ENCODE measurements around the gene FGFRL1. TPM values are rescaled to one million over a fixed set of nuclear protein-coding genes. Genes with fewer than 3 reads are reported as not detected.

The FGFRL1 gene
- total and polyA plus RNA-seq, 10 donors = 1.4 to 20.6 (median 9.5) TPM

DNA sequence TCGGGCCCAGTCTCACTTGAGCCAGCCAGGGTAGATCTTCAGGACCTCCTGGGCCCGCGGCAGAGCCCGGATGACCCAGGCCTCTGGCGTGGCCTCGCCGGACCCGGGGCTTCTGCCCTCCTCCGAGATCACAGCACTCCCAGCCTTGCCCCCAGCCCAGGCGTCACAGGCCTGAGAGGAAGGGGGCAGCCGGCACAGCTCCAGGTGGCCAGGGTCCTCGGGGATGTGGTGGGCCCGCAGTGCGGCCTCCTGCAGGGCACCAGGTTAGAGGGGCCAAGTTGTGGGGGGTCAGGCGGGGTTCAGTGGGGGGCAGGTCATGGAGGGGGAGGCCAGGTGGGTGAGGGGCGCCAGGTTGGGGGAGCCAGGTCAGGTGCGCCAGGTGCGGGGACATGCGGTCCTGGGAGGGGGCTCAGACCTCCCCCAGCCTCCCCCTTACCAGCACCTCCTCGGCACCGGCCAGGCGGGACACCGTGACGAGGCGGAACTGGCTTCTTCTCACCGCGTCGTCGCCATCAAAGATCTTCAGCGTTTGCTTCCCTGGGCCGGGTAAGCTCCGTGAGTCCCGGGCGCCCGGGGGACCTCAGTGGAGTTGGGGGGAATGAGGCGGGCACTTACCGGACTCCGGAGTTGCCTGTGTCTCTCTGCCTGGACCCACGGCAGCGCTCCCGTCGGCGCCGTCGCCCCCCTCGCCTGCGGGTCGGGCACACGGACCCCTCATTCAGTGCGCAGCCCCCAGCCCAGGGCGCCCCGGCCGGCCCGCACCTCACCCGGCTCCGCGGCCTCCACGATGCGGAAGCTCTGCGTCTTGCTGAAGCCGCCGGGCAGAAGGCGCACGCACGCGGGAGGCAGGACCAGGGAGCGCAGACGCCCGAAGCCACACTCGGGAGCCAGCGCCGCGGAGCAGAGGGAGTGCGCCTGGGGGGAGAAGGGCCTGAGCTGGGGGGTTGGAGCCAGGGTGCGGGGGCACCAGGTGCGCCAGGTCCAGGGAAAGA lies 44.0 kb upstream of the FGFRL1 start:
- intact Hi-C loops (cut with DNase I; ENCODE audit: low total_unique reads) = no loop called here
- Histone ChIP-seq H3K36me3 (peaks cover 0 to 51% (median 36%) of the 10 kb centered on the region in 6 donors), H3K4me3 (peak overlapping the region in 2 of 8 donors; percentile 5 to 37), H3K27ac (no peak overlapping the region), H3K9me3 (no peaks in the 10 kb centered on the region), H3K27me3 (replicated peaks in 1 of 7) (peaks cover 0 to 13% (median 0%) of the 10 kb centered on the region in 7 donors), H3K4me1 (peaks cover 9 to 46% (median 35%) of the 10 kb centered on the region in 6 donors)
- 58 to 66% (median 62%) methylated on average over 44 to 76 of the region's 76 CpGs for WGBS, 5 donors
- DNase-seq = peak; percentile 80
- TF ChIP-seq POLR2A (IDR thresholded peaks at IDR 0.05) = no peak
- peak in 1 of 3 donors; percentile 17 for TF ChIP-seq POLR2AphosphoS5 (IDR thresholded peaks at IDR 0.05)

DNA sequence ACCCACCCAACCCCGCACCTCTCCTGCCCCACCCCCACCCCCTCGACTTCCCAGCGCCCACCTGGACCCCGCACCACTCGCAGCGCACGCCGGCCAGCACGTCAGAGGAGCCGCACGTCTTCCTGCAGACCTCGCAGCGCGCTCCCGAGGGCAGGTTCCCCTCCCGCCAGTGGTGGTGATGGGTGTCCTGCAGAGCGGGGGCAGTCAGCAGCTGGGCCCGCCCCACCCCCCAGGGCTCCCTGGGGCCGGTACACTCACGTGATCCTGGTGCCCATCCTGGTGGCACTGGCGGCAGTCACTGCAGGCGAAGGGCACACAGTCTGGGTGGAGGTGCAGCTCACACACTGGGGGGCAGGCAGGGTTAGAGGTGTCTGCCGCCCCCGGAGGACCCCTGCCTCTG lies 43.2 kb upstream of the FGFRL1 start:
- DNase-seq = peak; percentile 76
- peaks cover 0 to 43% (median 29%) of the 10 kb centered on the region in 6 donors for H3K36me3 ChIP-seq
- no peak overlapping the region for H3K27ac ChIP-seq
- no peaks in the 10 kb centered on the region for H3K9me3 ChIP-seq
- TF ChIP-seq POLR2A (IDR thresholded peaks at IDR 0.05) (no peak), POLR2AphosphoS5 (IDR thresholded peaks at IDR 0.05) (no peak)
- TF ChIP-seq, protein P1, sequence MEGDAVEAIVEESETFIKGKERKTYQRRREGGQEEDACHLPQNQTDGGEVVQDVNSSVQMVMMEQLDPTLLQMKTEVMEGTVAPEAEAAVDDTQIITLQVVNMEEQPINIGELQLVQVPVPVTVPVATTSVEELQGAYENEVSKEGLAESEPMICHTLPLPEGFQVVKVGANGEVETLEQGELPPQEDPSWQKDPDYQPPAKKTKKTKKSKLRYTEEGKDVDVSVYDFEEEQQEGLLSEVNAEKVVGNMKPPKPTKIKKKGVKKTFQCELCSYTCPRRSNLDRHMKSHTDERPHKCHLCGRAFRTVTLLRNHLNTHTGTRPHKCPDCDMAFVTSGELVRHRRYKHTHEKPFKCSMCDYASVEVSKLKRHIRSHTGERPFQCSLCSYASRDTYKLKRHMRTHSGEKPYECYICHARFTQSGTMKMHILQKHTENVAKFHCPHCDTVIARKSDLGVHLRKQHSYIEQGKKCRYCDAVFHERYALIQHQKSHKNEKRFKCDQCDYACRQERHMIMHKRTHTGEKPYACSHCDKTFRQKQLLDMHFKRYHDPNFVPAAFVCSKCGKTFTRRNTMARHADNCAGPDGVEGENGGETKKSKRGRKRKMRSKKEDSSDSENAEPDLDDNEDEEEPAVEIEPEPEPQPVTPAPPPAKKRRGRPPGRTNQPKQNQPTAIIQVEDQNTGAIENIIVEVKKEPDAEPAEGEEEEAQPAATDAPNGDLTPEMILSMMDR (IDR thresholded peaks at IDR 0.05 in 8 of 11, conservative IDR thresholded peaks at IDR 0.05 in 3 of 11) = no peak
- intact Hi-C loops (cut with DNase I; ENCODE audit: low total_unique reads) = no loop called here
- peak overlapping the region in 2 of 8 donors; percentile 5 to 37 for H3K4me3 ChIP-seq
- peaks cover 0 to 15% (median 0%) of the 10 kb centered on the region in 7 donors for H3K27me3 ChIP-seq (replicated peaks in 1 of 7)
- H3K4me1 ChIP-seq = peaks cover 13 to 52% (median 40%) of the 10 kb centered on the region in 6 donors
- 14 to 51% (median 37%) methylated on average over 1 to 24 of the region's 24 CpGs for WGBS, 5 donors

DNA sequence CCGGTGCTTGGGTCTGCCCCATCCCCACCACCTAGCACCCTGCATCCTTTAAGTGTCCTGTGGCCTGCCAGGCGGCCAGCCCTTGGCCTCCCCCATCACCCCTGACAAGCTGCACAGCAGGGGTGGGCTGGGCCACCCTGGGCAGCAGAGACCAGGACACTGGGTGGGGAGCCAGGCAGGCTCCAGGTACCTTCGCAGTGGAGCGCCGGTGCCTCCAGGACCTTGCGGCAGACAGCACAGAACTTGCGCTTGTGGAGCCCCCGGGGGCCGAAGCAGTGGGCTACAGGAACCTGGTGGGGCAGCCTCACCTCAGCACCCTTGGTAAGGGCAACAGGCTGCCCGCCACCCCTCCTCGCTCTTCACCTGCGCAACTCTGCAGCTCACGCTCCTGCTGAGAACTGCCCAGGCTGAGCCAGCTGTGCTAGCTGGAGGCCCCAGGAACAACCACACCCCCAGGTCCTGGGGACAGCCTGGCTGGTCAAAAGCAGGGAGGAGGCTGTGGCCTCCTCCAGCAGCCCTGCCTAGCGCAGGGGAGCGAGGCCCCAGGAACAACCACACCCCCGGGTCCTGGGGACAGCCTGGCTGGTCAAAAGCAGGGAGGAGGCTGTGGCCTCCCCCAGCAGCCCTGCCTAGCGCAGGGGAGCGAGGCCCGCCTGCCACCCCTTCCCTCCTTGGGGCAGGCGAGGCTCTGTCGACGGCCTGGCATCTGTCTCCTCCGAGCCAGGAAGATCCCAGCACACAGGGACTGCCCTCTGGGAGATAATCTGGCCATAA lies 42.6 kb upstream of the FGFRL1 start:
- no peak for DNase-seq
- H3K9me3 ChIP-seq = no peaks in the 10 kb centered on the region
- H3K27ac ChIP-seq = no peak overlapping the region
- TF ChIP-seq, protein P1 (IDR thresholded peaks at IDR 0.05 in 8 of 11, conservative IDR thresholded peaks at IDR 0.05 in 3 of 11) = no peak
- TF ChIP-seq POLR2A (IDR thresholded peaks at IDR 0.05) (no peak), POLR2AphosphoS5 (IDR thresholded peaks at IDR 0.05) (no peak)
- H3K27me3 ChIP-seq (replicated peaks in 1 of 7) = peaks cover 0 to 15% (median 0%) of the 10 kb centered on the region in 7 donors
- intact Hi-C loops (cut with DNase I; ENCODE audit: low total_unique reads) = no loop called here
- 90 to 93% (median 90%) methylated on average over 10 to 23 of the region's 23 CpGs for WGBS, 5 donors
- peaks cover 0 to 38% (median 27%) of the 10 kb centered on the region in 6 donors for H3K36me3 ChIP-seq
- H3K4me1 ChIP-seq = peaks cover 13 to 54% (median 43%) of the 10 kb centered on the region in 6 donors
- H3K4me3 ChIP-seq = peak overlapping the region in 1 of 8 donors; percentile 37

DNA sequence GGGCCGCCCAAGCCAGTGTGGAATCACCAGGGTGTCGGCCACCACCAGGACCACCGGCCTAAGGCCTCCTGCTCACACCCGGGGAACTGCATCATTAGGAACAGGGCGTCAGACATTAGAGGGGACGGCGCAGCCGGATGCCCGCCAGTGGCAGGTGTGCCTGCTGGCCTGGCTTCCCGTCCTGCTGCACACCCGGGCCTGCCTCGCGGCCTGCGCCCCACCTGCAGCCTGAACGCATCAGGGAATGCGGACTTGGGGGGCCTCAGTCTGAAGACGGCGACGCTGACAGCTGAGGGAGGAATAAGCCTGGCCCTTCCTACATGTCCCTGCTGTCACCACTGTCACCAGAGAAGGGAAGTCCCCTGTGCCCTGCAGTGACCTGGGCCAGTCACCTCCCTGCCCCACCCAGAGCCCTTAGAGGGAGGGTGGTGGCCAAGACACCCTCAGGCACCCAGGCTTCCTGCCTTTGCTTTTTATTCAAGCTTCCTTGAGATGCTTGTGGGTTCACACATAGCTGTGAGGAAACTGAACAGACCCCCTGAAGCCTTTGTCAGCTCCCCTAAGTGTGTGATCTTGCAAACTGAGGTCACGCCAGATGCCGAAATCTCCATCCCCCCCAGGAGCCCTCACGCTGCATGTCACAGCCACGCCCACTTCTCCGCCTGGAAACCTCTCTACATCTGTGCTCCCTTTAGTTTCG lies 41.2 kb upstream of the FGFRL1 start:
- H3K9me3 ChIP-seq = no peaks in the 10 kb centered on the region
- no peak for TF ChIP-seq POLR2A (IDR thresholded peaks at IDR 0.05)
- peak in 2 of 3 donors; percentile 7 to 29 for TF ChIP-seq POLR2AphosphoS5 (IDR thresholded peaks at IDR 0.05)
- peak overlapping the region in 3 of 8 donors; percentile 22 to 77 (median 66) for H3K27ac ChIP-seq
- DNase-seq = no peak
- H3K36me3 ChIP-seq = peaks cover 0 to 25% (median 18%) of the 10 kb centered on the region in 6 donors
- H3K4me1 ChIP-seq = peaks cover 13 to 62% (median 46%) of the 10 kb centered on the region in 6 donors
- 86 to 89% (median 87%) methylated on average over 24 to 25 of the region's 25 CpGs for WGBS, 5 donors
- H3K27me3 ChIP-seq (replicated peaks in 1 of 7) = peaks cover 0 to 15% (median 0%) of the 10 kb centered on the region in 7 donors
- intact Hi-C loops (cut with DNase I; ENCODE audit: low total_unique reads) = loop anchor here (5.0 kb wide), 1 partner anchor 38 kb away; the partner anchor contains the start of genes GAK and TMEM175
- peak overlapping the region in 1 of 8 donors; percentile 24 for H3K4me3 ChIP-seq

Data from spleen (tissue), 11 donors.